B cell (primary cell): ENCODE measurements around the gene GPR183. TPM values are rescaled to one million over a fixed set of nuclear protein-coding genes. Genes with fewer than 3 reads are reported as not detected.
A peak's percentile ranks its signal among the peaks of the same experiment; 100 is the strongest.

Experiments
- ATAC-seq: fragments of 200-7000 bp; cut with Tn5 transposase; one replicate; pipeline ENCODE4 v1.10.0; 2021; ENCODE audit warnings: low read depth, mild to moderate bottlenecking, moderate number of reproducible peaks, moderate library complexity
- CTCF ChIA-PET: fragments of 350-600 bp; sonication (Branson Sonifier 250); formaldehyde crosslinking; loops from one replicate; lab custom pipeline; 2021; ENCODE audit warnings: antibody characterized with exemption, inconsistent platforms; lab: Charles Lee
- POLR2A ChIA-PET: fragments of 350-600 bp; sonication (Branson Sonifier 250); formaldehyde crosslinking; loops from one replicate; lab custom pipeline; 2021; ENCODE audit warnings: antibody characterized with exemption; lab: Charles Lee
- DNase-seq: peaks from one replicate; pipeline ENCODE4 v3.0.0; 2013
- H2AFZ ChIP-seq: 2 replicates; pipeline ENCODE4 v1.6.1; 2012; ENCODE audit warnings: mild to moderate bottlenecking, low read depth, low read length; ENCODE audit not compliant: insufficient read depth, poor library complexity, severe bottlenecking
- H3K27ac ChIP-seq, 2 donors: 1 replicate in 1 of 2; 2 replicates in 1 of 2; pipeline ENCODE4 v1.5.1; 2012 to 2013; ENCODE audit warnings: low read length in 2 of 2, mild to moderate bottlenecking in 2 of 2, moderate library complexity in 1 of 2
- H3K27me3 ChIP-seq, 4 experiments: fragments of 200-600 bp in 1 of 4; sonication (generic) in 1 of 4; replicated peaks in 1 of 4; 1 replicate in 2 of 4; 2 replicates in 2 of 4; pipeline versions ENCODE4 v1.6.1 to v1.7.0; 2013 to 2016; ENCODE audit warnings: low read length in 3 of 4, mild to moderate bottlenecking in 2 of 4, mixed read lengths in 1 of 4, moderate library complexity in 1 of 4; ENCODE audit not compliant: insufficient read depth in 4 of 4, control insufficient read depth in 3 of 4; ENCODE audit errors: control extremely low read depth in 1 of 4
- H3K36me3 ChIP-seq, 2 experiments: replicated peaks in 1 of 2; 1 replicate in 1 of 2; 2 replicates in 1 of 2; pipeline versions ENCODE4 v1.6.1 to v1.7.1; 2013; ENCODE audit warnings: low read length in 1 of 2; ENCODE audit not compliant: insufficient read depth in 2 of 2, control insufficient read depth in 1 of 2; ENCODE audit errors: control extremely low read depth in 1 of 2, extremely low read depth in 1 of 2
- H3K4me1 ChIP-seq, 2 donors: fragments of 200-600 bp in 1 of 2; sonication (generic) in 1 of 2; 1 replicate in 1 of 2; 2 replicates in 1 of 2; pipeline versions ENCODE4 v1.5.1 to v1.6.1; 2013 to 2017; ENCODE audit warnings: low read length in 2 of 2; ENCODE audit not compliant: control insufficient read depth in 2 of 2, insufficient read depth in 2 of 2
- H3K4me2 ChIP-seq: replicated peaks from 2 replicates; pipeline ENCODE3; 2012; ENCODE audit warnings: mild to moderate bottlenecking, low read depth, low read length; ENCODE audit not compliant: poor library complexity, severe bottlenecking
- H3K4me3 ChIP-seq, 5 experiments: fragments of 200-600 bp in 1 of 5; sonication (generic) in 1 of 5; 1 replicate in 3 of 5; 2 replicates in 2 of 5; pipeline versions ENCODE4 v1.5.1 to v1.7.0; 2011 to 2016; ENCODE audit warnings: low read length in 4 of 5, mild to moderate bottlenecking in 4 of 5, low read depth in 2 of 5, control low read depth in 1 of 5, moderate library complexity in 1 of 5; ENCODE audit not compliant: insufficient read depth in 1 of 5; ENCODE audit errors: control extremely low read depth in 1 of 5, extremely low read depth in 1 of 5
- H3K79me2 ChIP-seq: fragments of 200-600 bp; sonication (generic); one replicate; pipeline ENCODE4 v1.6.0; 2016; ENCODE audit warnings: low read length; ENCODE audit not compliant: control insufficient read depth, insufficient read depth
- H3K9ac ChIP-seq: fragments of 200-600 bp; sonication (generic); 2 replicates; pipeline ENCODE4 v1.6.1; 2017; ENCODE audit warnings: mild to moderate bottlenecking, low read length, moderate library complexity
- H3K9me3 ChIP-seq, 3 donors: one replicate each; pipeline versions ENCODE4 v1.6.1 to v1.7.1; 2013; ENCODE audit warnings: low read length in 2 of 3; ENCODE audit not compliant: control insufficient read depth in 2 of 3, insufficient read depth in 1 of 3; ENCODE audit errors: control extremely low read depth in 1 of 3
- H4K20me1 ChIP-seq: 2 replicates; pipeline ENCODE4 v1.6.0; 2012; ENCODE audit warnings: mild to moderate bottlenecking, low read length; ENCODE audit not compliant: insufficient read depth, control insufficient read depth, poor library complexity, severe bottlenecking
- H3K27ac Mint-ChIP-seq: one replicate; pipeline ENCODE4 v1.8.0; 2021; ENCODE audit warnings: mixed read lengths
- H3K27me3 Mint-ChIP-seq: one replicate; pipeline ENCODE4 v1.8.0; 2021; ENCODE audit warnings: mixed read lengths
- H3K4me1 Mint-ChIP-seq: one replicate; pipeline ENCODE4 v1.8.0; 2021; ENCODE audit warnings: mixed read lengths
- H3K4me3 Mint-ChIP-seq: one replicate; pipeline ENCODE4 v1.8.0; 2021; ENCODE audit warnings: mixed read lengths
- H3K9me3 Mint-ChIP-seq: one replicate; pipeline ENCODE4 v1.8.0; 2022; ENCODE audit warnings: mixed read lengths; ENCODE audit not compliant: insufficient read depth
- CTCF ChIP-seq: fragments of 200-600 bp; IDR thresholded peaks from one replicate; pipeline ENCODE4 v1.8.0; 2022; ENCODE audit warnings: antibody characterized with exemption, mild to moderate bottlenecking
- EZH2 ChIP-seq: IDR thresholded peaks from 2 replicates; pipeline ENCODE4 v1.6.1; 2012; ENCODE audit warnings: borderline replicate concordance, low read depth, mild to moderate bottlenecking, moderate library complexity, low read length; ENCODE audit not compliant: insufficient read depth, poor library complexity, severe bottlenecking
- WGBS: methylation state at CpG from one replicate; pipeline ENCODE4 v1.1.5; 2013; ENCODE audit warnings: missing lambda C conversion rate; ENCODE audit not compliant: insufficient coverage; 5-methylcytosine and 5-hydroxymethylcytosine counted together
- intact Hi-C: fragments of 100-400 bp; cut with micrococcal nuclease; formaldehyde crosslinking; loops from one replicate; pipeline ENCODE4 v1.10.0; 2022
- polyA plus RNA-seq: library from polyadenylated mRNA; depleted of rRNA; stranded (reverse); fragments of >200 nt; gene quantifications from 2 replicates; pipeline ENCODE4 v1.2.3, GENCODE V29; 2012
- total RNA-seq, 2 donors: library from RNA; stranded (reverse); fragments of 120-200 nt in 1 of 2; gene quantifications; 1 replicate in 1 of 2; 2 replicates in 1 of 2; pipeline versions ENCODE4 v1.2.3 to v1.2.4, GENCODE V29; 2013 to 2022

GPR183 gene
- total and polyA plus RNA-seq, 2 donors (not counting 1 experiment from before 2014, with no cell fraction given) = 150 to 256 TPM

GRCh38 chr13:99270518-99270917, 36.7 kb downstream of the GPR183 start:
- peaks cover 73% of the 10 kb centered on the region for H3K79me2 ChIP-seq
- H3K27ac ChIP-seq = peak overlapping the region; percentile 69 to 89
- Mint-ChIP-seq H3K9me3 (no peaks in the 10 kb centered on the region), H3K27me3 (no peaks in the 10 kb centered on the region), H3K4me1 (peaks cover 61% of the 10 kb centered on the region), H3K4me3 (peak overlapping the region; percentile 37), H3K27ac (peak overlapping the region; percentile 92)
- POLR2A ChIA-PET = interaction anchor here (0.5 to 2.1 kb wide), 9 partner anchors 12 to 166 kb away, joined by 3 to 14 read pairs (median 4); no protein-coding TSS in a partner anchor
- H4K20me1 ChIP-seq = no peaks in the 10 kb centered on the region
- no peaks in the 10 kb centered on the region for H3K27me3 ChIP-seq
- no CpG with 5 or more reads among the region's 2 CpGs for WGBS
- TF ChIP-seq CTCF = no peak
- no peak for TF ChIP-seq EZH2
- H2AFZ ChIP-seq = no peak overlapping the region
- peak overlapping the region; percentile 63 for H3K4me2 ChIP-seq
- H3K9me3 ChIP-seq = peaks cover 0 to 13% (median 5%) of the 10 kb centered on the region in 3 donors
- DNase-seq = peak; percentile 65
- ATAC-seq = peak; percentile 32
- intact Hi-C loops = loop anchor here (1.0 to 5.0 kb wide), 4 partner anchors 12 to 967 kb away; partner anchors contain the start of gene GPR183
- H3K4me3 ChIP-seq = peak overlapping the region in 1 of 5 experiments; percentile 31
- H3K4me1 ChIP-seq = peaks cover 44 to 53% of the 10 kb centered on the region in 2 donors
- CTCF ChIA-PET = interaction anchor here (0.7 to 17.1 kb wide), 50 partner anchors 10 to 1244 kb away, joined by 3 to 661 read pairs (median 9); partner anchors contain the start of genes CLYBL, GPR18, GPR183 and TM9SF2
- H3K9ac ChIP-seq = peak overlapping the region; percentile 17
- H3K36me3 ChIP-seq = peaks cover 0 to 22% of the 10 kb centered on the region in 2 experiments

- Histone ChIP-seq H3K9ac (no peak overlapping the region), H3K79me2 (peaks cover 73% of the 10 kb centered on the region), H3K27ac (peak overlapping the region; percentile 69 to 89), H3K4me3 (no peak overlapping the region), H4K20me1 (no peaks in the 10 kb centered on the region), H3K27me3 (no peaks in the 10 kb centered on the region), H3K4me2 (peak overlapping the region; percentile 63), H2AFZ (no peak overlapping the region), H3K36me3 (peaks cover 0 to 22% of the 10 kb centered on the region in 2 experiments), H3K9me3 (peaks cover 0 to 13% (median 5%) of the 10 kb centered on the region in 3 donors), H3K4me1 (peaks cover 45 to 55% of the 10 kb centered on the region in 2 donors)
- ATAC-seq = peak; percentile 76
- H3K27ac Mint-ChIP-seq = peak overlapping the region; percentile 50
- intact Hi-C loops = loop anchor here (1.0 to 10.0 kb wide), 7 partner anchors 13 to 1245 kb away; partner anchors contain the start of gene GPR183
- no peaks in the 10 kb centered on the region for H3K9me3 Mint-ChIP-seq
- no CpG with 5 or more reads among the region's 3 CpGs for WGBS
- POLR2A ChIA-PET = interaction anchor here (0.7 to 2.1 kb wide), 9 partner anchors 13 to 166 kb away, joined by 3 to 14 read pairs (median 3); partner anchors contain the start of gene UBAC2
- TF ChIP-seq CTCF = peak; percentile 92
- no peak for TF ChIP-seq EZH2
- H3K4me3 Mint-ChIP-seq = no peak overlapping the region
- peak; percentile 81 for DNase-seq
- H3K27me3 Mint-ChIP-seq = no peaks in the 10 kb centered on the region
- H3K4me1 Mint-ChIP-seq = peaks cover 59% of the 10 kb centered on the region
- CTCF ChIA-PET = interaction anchor here (0.6 to 17.1 kb wide), 68 partner anchors 10 to 1245 kb away, joined by 3 to 661 read pairs (median 6); partner anchors contain the start of genes CLYBL, GPR18, GPR183 and TM9SF2
Measured at GRCh38 chr13:99269627-99270241, 37.5 kb downstream of the GPR183 start.
